CD14-positive monocyte (primary cell): ENCODE results near the gene SMIM32. TPM values are rescaled to one million over a fixed set of nuclear protein-coding genes. Genes with fewer than 3 reads are reported as not detected.

Source experiments
- DNase-seq, 3 donors: peaks; one replicate each; pipeline ENCODE4 v3.0.0-alpha.2; 2011 to 2022
- H2AFZ ChIP-seq: 2 replicates; pipeline ENCODE4 v1.6.0; 2012; ENCODE audit warnings: mild to moderate bottlenecking, low read depth, low read length, inconsistent platforms; ENCODE audit not compliant: insufficient read depth, poor library complexity, severe bottlenecking
- H3K27ac ChIP-seq, 2 donors: 1 replicate in 1 of 2; 2 replicates in 1 of 2; pipeline ENCODE4 v1.5.1; 2012 to 2013; ENCODE audit warnings: low read length in 2 of 2, control low read depth in 1 of 2, inconsistent platforms in 1 of 2, low read depth in 1 of 2, mild to moderate bottlenecking in 1 of 2
- H3K27me3 ChIP-seq, 2 donors: one replicate each; pipeline versions ENCODE4 v1.6.0 to v1.6.1; 2011 to 2013; ENCODE audit warnings: low read length in 2 of 2; ENCODE audit not compliant: control insufficient read depth in 2 of 2, insufficient read depth in 2 of 2
- H3K36me3 ChIP-seq, 2 donors: replicated peaks in 1 of 2; 1 replicate in 1 of 2; 2 replicates in 1 of 2; pipeline versions ENCODE4 v1.5.1 to v1.6.1; 2012 to 2013; ENCODE audit warnings: low read length in 2 of 2, control low read depth in 1 of 2, inconsistent platforms in 1 of 2, mild to moderate bottlenecking in 1 of 2; ENCODE audit not compliant: insufficient read depth in 2 of 2, control insufficient read depth in 1 of 2
- H3K4me1 ChIP-seq, 2 donors: 1 replicate in 1 of 2; 2 replicates in 1 of 2; pipeline versions ENCODE4 v1.5.1 to v1.6.1; 2012 to 2013; ENCODE audit warnings: low read length in 2 of 2, control low read depth in 1 of 2, inconsistent platforms in 1 of 2, mild to moderate bottlenecking in 1 of 2, moderate library complexity in 1 of 2; ENCODE audit not compliant: insufficient read depth in 2 of 2, control insufficient read depth in 1 of 2
- H3K4me2 ChIP-seq: replicated peaks from 2 replicates; pipeline ENCODE3; 2012; ENCODE audit warnings: low read length, moderate library complexity, mild to moderate bottlenecking; ENCODE audit not compliant: poor library complexity, severe bottlenecking; ENCODE audit errors: extremely low read depth
- H3K4me3 ChIP-seq, 3 experiments: fragments of 200-600 bp in 1 of 3; sonication (generic) in 1 of 3; replicated peaks in 1 of 3; 1 replicate in 2 of 3; 2 replicates in 1 of 3; pipeline ENCODE4 v1.5.1; 2011 to 2013; ENCODE audit warnings: low read length in 3 of 3, mild to moderate bottlenecking in 3 of 3, control low read depth in 2 of 3, low read depth in 2 of 3, inconsistent platforms in 1 of 3, moderate library complexity in 1 of 3
- H3K79me2 ChIP-seq: 2 replicates; pipeline ENCODE4 v1.6.0; 2012; ENCODE audit warnings: mild to moderate bottlenecking, control low read depth, inconsistent platforms, low read length, moderate library complexity; ENCODE audit not compliant: insufficient read depth
- H3K9ac ChIP-seq: 2 replicates; pipeline ENCODE4 v1.6.0; 2017; ENCODE audit warnings: low read length, mild to moderate bottlenecking; ENCODE audit not compliant: insufficient read depth, poor library complexity, severe bottlenecking
- H3K9me3 ChIP-seq, 2 donors: replicated peaks in 1 of 2; 1 replicate in 1 of 2; 2 replicates in 1 of 2; pipeline versions ENCODE4 v1.5.1 to v1.6.1; 2012 to 2013; ENCODE audit warnings: low read length in 2 of 2, control low read depth in 1 of 2; ENCODE audit not compliant: control insufficient read depth in 1 of 2, insufficient read depth in 1 of 2
- H4K20me1 ChIP-seq: 2 replicates; pipeline ENCODE4 v1.6.0; 2012; ENCODE audit warnings: mild to moderate bottlenecking, low read length, control low read depth, moderate library complexity; ENCODE audit not compliant: insufficient read depth
- H3K27ac Mint-ChIP-seq, 7 donors: one replicate each; pipeline ENCODE4 v1.8.0; 2020; ENCODE audit warnings: mild to moderate bottlenecking in 7 of 7, mixed read lengths in 7 of 7, moderate library complexity in 6 of 7, inconsistent platforms in 2 of 7
- H3K27me3 Mint-ChIP-seq, 3 donors: one replicate each; pipeline ENCODE4 v1.8.0; 2021 to 2022; ENCODE audit warnings: low read depth in 3 of 3, mild to moderate bottlenecking in 3 of 3, mixed read lengths in 3 of 3, moderate library complexity in 3 of 3, inconsistent platforms in 1 of 3
- H3K36me3 Mint-ChIP-seq, 2 donors: one replicate each; pipeline ENCODE4 v1.8.0; 2020; ENCODE audit warnings: mixed read lengths in 2 of 2, inconsistent platforms in 1 of 2, mild to moderate bottlenecking in 1 of 2
- H3K4me1 Mint-ChIP-seq: one replicate; pipeline ENCODE4 v1.8.0; 2020; ENCODE audit warnings: mild to moderate bottlenecking, mixed read lengths
- H3K4me3 Mint-ChIP-seq, 2 donors: one replicate each; pipeline ENCODE4 v1.8.0; 2020; ENCODE audit warnings: mild to moderate bottlenecking in 2 of 2, mixed read lengths in 2 of 2, moderate library complexity in 1 of 2
- H3K9me3 Mint-ChIP-seq, 7 donors: one replicate each; pipeline ENCODE4 v1.8.0; 2020 to 2022; ENCODE audit warnings: mixed read lengths in 7 of 7, mild to moderate bottlenecking in 6 of 7, moderate library complexity in 6 of 7, inconsistent platforms in 2 of 7
- CTCF ChIP-seq: fragments of 200-600 bp; IDR thresholded peaks from one replicate; pipeline ENCODE4 v1.8.0; 2022; ENCODE audit warnings: antibody characterized with exemption, mild to moderate bottlenecking
- WGBS: methylation state at CpG from one replicate; pipeline ENCODE4 v1.1.5; 2013; ENCODE audit warnings: missing lambda C conversion rate; ENCODE audit not compliant: insufficient coverage; 5-methylcytosine and 5-hydroxymethylcytosine counted together
- intact Hi-C, 2 donors: fragments of 100-400 bp; cut with micrococcal nuclease; formaldehyde crosslinking; loops; one replicate each; pipeline versions ENCODE4 v1.15.0 to v1.15.1; 2023
- polyA plus RNA-seq, 3 donors: library from polyadenylated mRNA; depleted of rRNA in 1 of 3; unstranded in 2 of 3; stranded (reverse) in 1 of 3; fragments of 300-500 nt in 2 of 3; fragments of >200 nt in 1 of 3; fragmentation: Illumina TruSeq in 2 of 3; gene quantifications; 1 replicate in 2 of 3; 2 replicates in 1 of 3; pipeline ENCODE4 v1.2.3, GENCODE V29; 2012 to 2021

The SMIM32 gene
- polyA plus RNA-seq, 3 donors: not detected

GRCh38 chr5:136174021-136174659, 18.8 kb downstream of the SMIM32 start:
- no peaks in the 10 kb centered on the region for H3K4me1 Mint-ChIP-seq
- no peaks in the 10 kb centered on the region for H3K9me3 Mint-ChIP-seq
- intact Hi-C loops: no loop called here
- H3K36me3 Mint-ChIP-seq: peaks cover 64 to 73% of the 10 kb centered on the region in 2 donors
- Histone ChIP-seq H3K4me1 (no peaks in the 10 kb centered on the region), H4K20me1 (no peaks in the 10 kb centered on the region), H3K9me3 (no peaks in the 10 kb centered on the region), H2AFZ (no peak overlapping the region), H3K9ac (no peak overlapping the region), H3K36me3 (peaks cover 48 to 88% of the 10 kb centered on the region in 2 donors), H3K27ac (no peak overlapping the region), H3K27me3 (no peaks in the 10 kb centered on the region), H3K79me2 (no peaks in the 10 kb centered on the region), H3K4me2 (no peak overlapping the region), H3K4me3 (no peak overlapping the region)
- DNase-seq: peak in 1 of 3 donors; percentile 27
- no CpG with 5 or more reads among the region's 2 CpGs for WGBS
- H3K4me3 Mint-ChIP-seq: no peak overlapping the region
- H3K27ac Mint-ChIP-seq: no peak overlapping the region
- H3K27me3 Mint-ChIP-seq: no peaks in the 10 kb centered on the region
- peak; percentile 24 for TF ChIP-seq CTCF

- Histone ChIP-seq H3K79me2 (no peaks in the 10 kb centered on the region), H3K9ac (no peak overlapping the region), H3K4me2 (no peak overlapping the region), H2AFZ (no peak overlapping the region), H3K27ac (no peak overlapping the region), H3K4me3 (no peak overlapping the region), H3K27me3 (no peaks in the 10 kb centered on the region), H3K4me1 (no peaks in the 10 kb centered on the region), H3K9me3 (no peaks in the 10 kb centered on the region), H4K20me1 (no peaks in the 10 kb centered on the region), H3K36me3 (peaks cover 32 to 79% of the 10 kb centered on the region in 2 donors)
- 100% methylated on average over 2 of the region's 3 CpGs for WGBS
- no peak for TF ChIP-seq CTCF
- Mint-ChIP-seq H3K36me3 (peaks cover 74 to 80% of the 10 kb centered on the region in 2 donors), H3K27me3 (no peaks in the 10 kb centered on the region), H3K4me3 (no peak overlapping the region), H3K4me1 (peaks cover 9% of the 10 kb centered on the region), H3K27ac (no peak overlapping the region), H3K9me3 (no peaks in the 10 kb centered on the region)
- intact Hi-C loops: no loop called here
- DNase-seq: no peak
Observed at GRCh38 chr5:136169218-136169617, 23.7 kb downstream of the SMIM32 start.
